GM23338 (cell line): ENCODE results near the gene HLA-F. TPM values are rescaled to one million over a fixed set of nuclear protein-coding genes. Genes with fewer than 3 reads are reported as not detected.
A peak's percentile ranks its signal among the peaks of the same experiment; 100 is the strongest.

ENCODE experiments used
- ATAC-seq: fragments of 200-7000 bp; cut with Tn5 transposase; 3 replicates; pipeline ENCODE4 v1.9.1; 2020
- DNase-seq: peaks from one replicate; pipeline ENCODE4 v3.0.0-alpha.2; 2015; ENCODE audit warnings: low spot score
- H2AFZ ChIP-seq: fragments of 200-600 bp; sonication (generic); 2 replicates; pipeline ENCODE4 v1.8.0; 2016; ENCODE audit warnings: antibody characterized with exemption, mild to moderate bottlenecking, moderate library complexity
- H3F3A ChIP-seq: fragments of 200-600 bp; sonication (generic); replicated peaks from 2 replicates; pipeline ENCODE4 v1.8.0; 2017; ENCODE audit warnings: antibody characterized with exemption, mixed run types, low read depth
- H3K27ac ChIP-seq: fragments of 200-600 bp; sonication (generic); 2 replicates; pipeline ENCODE4 v1.6.1; 2016; ENCODE audit warnings: low read depth
- H3K27me3 ChIP-seq: fragments of 200-600 bp; sonication (generic); 2 replicates; pipeline ENCODE4 v1.8.0; 2016; ENCODE audit warnings: mild to moderate bottlenecking, mixed run types, moderate library complexity; ENCODE audit not compliant: insufficient read depth
- H3K36me3 ChIP-seq: fragments of 200-600 bp; sonication (generic); 2 replicates; pipeline ENCODE4 v1.8.0; 2016; ENCODE audit warnings: mild to moderate bottlenecking; ENCODE audit not compliant: insufficient read depth
- H3K4me1 ChIP-seq: fragments of 200-600 bp; sonication (generic); 2 replicates; pipeline ENCODE4 v1.8.0; 2016; ENCODE audit warnings: mild to moderate bottlenecking, moderate library complexity; ENCODE audit not compliant: insufficient read depth
- H3K4me2 ChIP-seq: fragments of 200-600 bp; sonication (generic); 2 replicates; pipeline ENCODE4 v1.7.1; 2017; ENCODE audit warnings: mixed run types
- H3K4me3 ChIP-seq: fragments of 200-600 bp; sonication (generic); 2 replicates; pipeline ENCODE4 v1.6.1; 2016; ENCODE audit warnings: mixed run types
- H3K79me2 ChIP-seq: fragments of 200-600 bp; sonication (generic); replicated peaks from 2 replicates; pipeline ENCODE4 v1.8.0; 2017; ENCODE audit warnings: mild to moderate bottlenecking; ENCODE audit not compliant: insufficient read depth
- H3K9me2 ChIP-seq: fragments of 200-600 bp; sonication (generic); 2 replicates; pipeline ENCODE4 v1.8.0; 2017; ENCODE audit not compliant: insufficient read depth
- H4K20me1 ChIP-seq: fragments of 200-600 bp; sonication (generic); replicated peaks from 2 replicates; pipeline ENCODE4 v1.8.0; 2017; ENCODE audit warnings: mild to moderate bottlenecking; ENCODE audit not compliant: insufficient read depth
- H3K27ac Mint-ChIP-seq: 2 replicates; pipeline ENCODE4 v1.8.0; 2020; ENCODE audit warnings: inconsistent platforms, mild to moderate bottlenecking, moderate library complexity, mixed read lengths
- H3K27me3 Mint-ChIP-seq: 3 replicates; pipeline ENCODE4 v1.8.0; 2022; ENCODE audit warnings: low read depth, mild to moderate bottlenecking, moderate library complexity, mixed read lengths, inconsistent platforms; ENCODE audit not compliant: insufficient read depth, poor library complexity
- H3K36me3 Mint-ChIP-seq: 3 replicates; pipeline ENCODE4 v1.8.0; 2021; ENCODE audit warnings: low read depth, mild to moderate bottlenecking, inconsistent platforms, moderate library complexity, mixed read lengths
- H3K4me1 Mint-ChIP-seq: 3 replicates; pipeline ENCODE4 v1.8.0; 2020; ENCODE audit warnings: mild to moderate bottlenecking, inconsistent platforms, mixed read lengths
- H3K4me3 Mint-ChIP-seq: 3 replicates; pipeline ENCODE4 v1.8.0; 2021; ENCODE audit warnings: moderate library complexity, mild to moderate bottlenecking, inconsistent platforms, mixed read lengths
- H3K9me3 Mint-ChIP-seq: 3 replicates; pipeline ENCODE4 v1.8.0; 2020; ENCODE audit warnings: moderate library complexity, mild to moderate bottlenecking, inconsistent platforms, mixed read lengths
- CREB1 ChIP-seq: fragments of 250-450 bp; sonication (Bioruptor Pico); IDR thresholded peaks from 2 replicates; pipeline ENCODE4 v1.5.0; 2020; ENCODE audit warnings: low read depth, mild to moderate bottlenecking, moderate library complexity
- CTCF ChIP-seq, 2 experiments: fragments of 200-600 bp in 1 of 2; sonication (generic) in 1 of 2; conservative IDR thresholded peaks; 2 replicates each; pipeline versions ENCODE4 v1.5.1 to v1.6.1; 2016 to 2017; ENCODE audit warnings: antibody characterized with exemption in 2 of 2, low read depth in 2 of 2, mild to moderate bottlenecking in 2 of 2, moderate library complexity in 1 of 2
- ETS1 ChIP-seq: IDR thresholded peaks from 2 replicates; pipeline ENCODE4 v1.6.1; 2016; ENCODE audit warnings: antibody characterized with exemption
- EZH2 ChIP-seq: fragments of 200-600 bp; sonication (generic); IDR thresholded peaks from one replicate; pipeline ENCODE4 v1.8.0; 2017; ENCODE audit warnings: antibody characterized with exemption, mild to moderate bottlenecking, low read depth; ENCODE audit not compliant: unreplicated experiment
- EZH2phosphoT487 ChIP-seq: fragments of 200-600 bp; sonication (generic); IDR thresholded peaks from one replicate; pipeline ENCODE4 v1.8.1; 2018; ENCODE audit warnings: antibody characterized with exemption; ENCODE audit not compliant: unreplicated experiment
- JUNB ChIP-seq: IDR thresholded peaks from one replicate; pipeline ENCODE4 v1.6.1; 2016; ENCODE audit warnings: antibody characterized with exemption; ENCODE audit not compliant: unreplicated experiment
- NANOG ChIP-seq: IDR thresholded peaks from 2 replicates; pipeline ENCODE4 v1.6.1; 2016; ENCODE audit warnings: antibody characterized with exemption, borderline replicate concordance
- POLR2AphosphoS5 ChIP-seq: IDR thresholded peaks from 2 replicates; pipeline ENCODE4 v1.6.1; 2016; ENCODE audit warnings: antibody characterized with exemption, low read depth
- REST ChIP-seq: IDR thresholded peaks from one replicate; pipeline ENCODE4 v1.6.1; 2018; ENCODE audit warnings: antibody characterized with exemption; ENCODE audit not compliant: unreplicated experiment
- STAT1 ChIP-seq: IDR thresholded peaks from one replicate; pipeline ENCODE4 v1.6.1; 2016; ENCODE audit warnings: antibody characterized with exemption; ENCODE audit not compliant: unreplicated experiment
- ZNF114 ChIP-seq: fragments of 250-450 bp; sonication (Bioruptor Pico); IDR thresholded peaks from 2 replicates; pipeline ENCODE4 v1.5.0; 2020; ENCODE audit warnings: mild to moderate bottlenecking, moderate library complexity
- ZNF331 ChIP-seq: fragments of 250-450 bp; sonication (Bioruptor Pico); IDR thresholded peaks from 2 replicates; pipeline ENCODE4 v1.5.0; 2020; ENCODE audit warnings: low read depth, mild to moderate bottlenecking, moderate library complexity
- ZNF462 ChIP-seq: fragments of 250-450 bp; sonication (Bioruptor Pico); IDR thresholded peaks from 2 replicates; pipeline ENCODE4 v1.5.0; 2020; ENCODE audit warnings: mild to moderate bottlenecking, moderate library complexity
- polyA plus RNA-seq: library from polyadenylated mRNA; unstranded; fragments of >200 nt; fragmentation: Nextera tagmentation; extraction: Ambion mirVana; gene quantifications from 2 replicates; pipeline ENCODE4 v1.2.1, GENCODE V29; 2016
- total RNA-seq: library from RNA; depleted of rRNA; stranded (reverse); fragments of >200 nt; shearing (Covaris generic); gene quantifications from 2 replicates; pipeline ENCODE4 v1.2.3, GENCODE V29; 2014

HLA-F gene
- total and polyA plus RNA-seq, 2 experiments from 2014 or later, result 4.4 to 10.4 TPM

- H3K36me3 ChIP-seq, result no peaks in the 10 kb centered on the region; the same call in 1 of the 2 replicates
- no peaks in the 10 kb centered on the region; the same call in 1 of the 2 replicates for H3K9me2 ChIP-seq
- no peak overlapping the region for H3K4me2 ChIP-seq
- peak overlapping the region; percentile 44 for H2AFZ ChIP-seq
- no peaks in the 10 kb centered on the region for H3K27me3 ChIP-seq
- no peak overlapping the region for H3K27ac Mint-ChIP-seq
- DNase-seq (no peak), ATAC-seq (no peak)
- H3K9me3 Mint-ChIP-seq, result peaks cover 6% of the 10 kb centered on the region; the same call in 1 of the 3 replicates
- H3F3A ChIP-seq, result 0 out of 2 replicates have a peak, but pooled peaks cover 7% of the 10 kb centered on the region
- no peak overlapping the region for H3K27ac ChIP-seq
- H3K4me1 ChIP-seq, result peaks cover 21% of the 10 kb centered on the region
- H3K36me3 Mint-ChIP-seq, result no peaks in the 10 kb centered on the region; the same call in 2 of the 3 replicates
- no peak overlapping the region for H3K4me3 ChIP-seq
- peaks cover 8% of the 10 kb centered on the region for H3K27me3 Mint-ChIP-seq
- no peak overlapping the region for H3K4me3 Mint-ChIP-seq
- peaks cover 39% of the 10 kb centered on the region for H3K4me1 Mint-ChIP-seq
- H4K20me1 ChIP-seq, result no peaks in the 10 kb centered on the region
- TF ChIP-seq POLR2AphosphoS5 (no peak), CREB1 (no peak), ZNF331 (no peak), ZNF462 (CRISPR knock-in tag) (no peak), CTCF (conservative IDR thresholded peaks at IDR 0.05; ENCODE audit: low read depth in 2 of 2) (no peak), JUNB (no peak), ZNF114 (CRISPR knock-in tag) (no peak), REST (no peak), EZH2 (no peak), ETS1 (no peak), NANOG (no peak), EZH2phosphoT487 (no peak), STAT1 (no peak)
- H3K79me2 ChIP-seq, result no peaks in the 10 kb centered on the region
Observed at GRCh38 chr6:29679962-29680361, 43.3 kb upstream of the HLA-F start.
